Inferior parietal cortex (tissue), 1 donor: ENCODE results near the gene IL20RB.
"Not testable (repeated sequence)": the region's sequence is repeated elsewhere in the genome, so short reads cannot be mapped to it uniquely, and the experiment has no call there.

Experiments used
- DNase-seq: peaks from one replicate; pipeline ENCODE4 v3.0.0-alpha.2; 2016; ENCODE audit errors: extremely low spot score

The IL20RB gene

DNA sequence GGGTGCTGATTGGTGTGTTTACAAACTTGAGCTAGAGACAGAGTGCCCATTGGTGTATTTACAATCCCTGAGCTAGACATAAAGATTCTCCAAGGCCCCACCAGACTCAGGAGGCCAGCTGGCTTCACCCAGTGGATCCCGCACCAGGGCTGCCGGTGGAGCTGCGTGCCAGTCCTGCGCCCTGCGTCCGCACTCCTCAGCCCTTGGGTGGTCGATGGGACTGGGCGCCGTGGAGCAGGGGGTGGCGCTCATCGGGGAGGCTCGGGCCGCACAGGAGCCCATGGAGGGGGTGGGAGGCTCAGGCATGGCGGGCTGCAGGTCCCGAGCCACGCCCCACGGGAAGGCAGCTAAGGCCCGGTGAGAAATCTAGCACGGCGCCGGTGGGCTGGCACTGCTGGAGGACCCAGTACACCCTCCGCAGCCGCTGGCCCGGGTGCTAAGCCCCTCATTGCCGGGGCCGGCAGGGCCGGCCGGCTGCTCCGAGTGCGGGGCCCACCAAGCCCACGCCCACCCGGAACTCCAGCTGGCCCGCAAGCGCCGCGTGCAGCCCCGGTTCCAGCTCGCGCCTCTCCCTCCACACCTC, 29.7 kb downstream of the IL20RB start:
- not testable (repeated sequence) for DNase-seq

- no peak for DNase-seq
These were observed 30.9 kb downstream of the IL20RB start for GRCh38 chr3:136988651-136989050.

- DNase-seq, result no peak
These were observed 32.2 kb downstream of the IL20RB start for GRCh38 chr3:136989781-136990524.

DNA sequence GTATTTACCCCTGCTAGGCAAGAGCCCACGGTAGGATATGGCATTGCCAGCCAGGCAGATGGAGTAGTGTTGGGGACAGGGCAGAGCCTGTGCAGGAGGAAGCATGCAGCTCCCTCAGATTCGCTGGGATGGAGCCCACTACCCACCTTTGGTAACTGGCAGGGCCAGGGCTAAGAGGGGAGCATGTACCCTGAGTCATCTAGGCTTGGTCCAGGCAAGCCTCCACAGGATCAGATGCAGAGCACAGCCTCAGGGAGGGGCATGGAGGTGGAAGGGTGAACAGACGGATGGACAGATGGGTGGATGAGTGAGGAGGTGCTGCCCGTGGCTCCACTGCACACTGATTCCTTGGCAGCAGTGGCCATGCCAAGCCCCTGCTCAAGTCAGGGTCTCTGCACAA, 33.0 kb downstream of the IL20RB start:
- DNase-seq, result no peak

GRCh38 chr3:136992115-136992514, 34.3 kb downstream of the IL20RB start:
- DNase-seq, result no peak

- peak; percentile 77 for DNase-seq
These were observed 37.2 kb downstream of the IL20RB start for GRCh38 chr3:136994772-136995516.

GRCh38 chr3:136995652-136996051, 37.9 kb downstream of the IL20RB start:
- DNase-seq, result no peak

GRCh38 chr3:137000039-137000438, 42.3 kb downstream of the IL20RB start:
- no peak for DNase-seq

GRCh38 chr3:137007376-137007775, 49.6 kb downstream of the IL20RB start:
- DNase-seq, result not testable (repeated sequence)

GRCh38 chr3:137008131-137008530, 50.3 kb downstream of the IL20RB start:
- no peak for DNase-seq

GRCh38 chr3:137008976-137009375, 51.2 kb downstream of the IL20RB start:
- DNase-seq, result no peak

- no peak for DNase-seq
These were observed 52.4 kb downstream of the IL20RB start for GRCh38 chr3:137010137-137010536.

DNA sequence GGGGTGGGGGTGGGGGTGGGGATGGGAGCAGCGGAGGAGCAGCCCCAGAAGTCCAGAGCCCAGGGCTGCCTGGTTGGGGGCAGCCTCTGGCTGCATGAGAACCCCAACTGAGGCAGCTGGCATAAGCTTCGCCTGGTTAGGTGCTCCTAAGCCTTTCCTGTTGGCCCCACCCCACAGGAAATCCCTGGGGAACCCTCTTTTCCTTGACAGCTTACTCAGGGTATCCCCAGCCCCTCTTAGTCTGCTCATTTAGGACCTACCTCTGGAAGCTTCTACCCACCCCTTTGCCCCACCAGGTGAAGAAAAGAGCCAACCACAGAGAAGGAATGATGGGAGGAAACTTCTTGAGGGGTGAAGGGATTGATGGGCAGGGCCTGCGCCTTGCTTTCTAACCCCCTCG, 53.4 kb downstream of the IL20RB start:
- DNase-seq, result no peak

GRCh38 chr3:137012097-137012501, 54.3 kb downstream of the IL20RB start:
- DNase-seq, result no peak

DNA sequence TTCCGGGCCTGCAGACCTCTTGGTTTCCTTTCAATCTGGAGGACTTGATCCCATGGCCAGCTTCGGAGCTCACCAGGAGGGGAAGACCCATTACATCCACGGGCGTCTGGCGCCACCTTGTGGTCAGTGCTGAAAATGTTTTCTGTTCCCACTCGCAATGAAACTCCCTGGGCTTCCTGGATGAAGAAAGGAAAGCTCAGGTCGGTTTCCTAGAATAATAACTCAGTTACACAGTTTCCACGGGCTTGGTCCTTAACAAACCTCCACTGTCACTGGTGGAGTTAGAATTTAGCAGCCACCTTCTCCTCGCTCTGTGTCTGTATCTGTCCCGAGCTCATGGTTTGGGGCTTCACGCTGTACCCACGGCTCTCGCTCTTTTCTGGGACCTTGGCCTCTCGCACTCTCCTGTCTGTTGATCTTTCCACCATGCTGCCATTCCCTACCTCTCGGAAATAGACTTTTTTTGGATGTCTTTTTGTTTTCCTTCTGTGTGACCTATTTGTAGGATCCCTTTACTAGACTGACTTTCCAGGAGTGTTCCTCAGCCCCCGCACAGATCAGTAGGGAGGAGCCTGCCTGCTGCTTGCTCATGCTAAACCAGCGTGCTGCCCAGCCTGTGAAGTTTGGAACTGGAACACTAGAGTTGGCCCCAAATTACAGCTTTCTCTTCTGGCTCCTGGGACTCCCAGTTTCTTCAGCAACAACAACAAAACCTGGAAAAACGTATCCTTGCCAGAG, 56.3 kb downstream of the IL20RB start:
- peak; percentile 98 for DNase-seq

- not testable (repeated sequence) for DNase-seq
These were observed 59.5 kb downstream of the IL20RB start for GRCh38 chr3:137017316-137017715.

GRCh38 chr3:137020315-137020714, 62.5 kb downstream of the IL20RB start:
- DNase-seq, result no peak

DNA sequence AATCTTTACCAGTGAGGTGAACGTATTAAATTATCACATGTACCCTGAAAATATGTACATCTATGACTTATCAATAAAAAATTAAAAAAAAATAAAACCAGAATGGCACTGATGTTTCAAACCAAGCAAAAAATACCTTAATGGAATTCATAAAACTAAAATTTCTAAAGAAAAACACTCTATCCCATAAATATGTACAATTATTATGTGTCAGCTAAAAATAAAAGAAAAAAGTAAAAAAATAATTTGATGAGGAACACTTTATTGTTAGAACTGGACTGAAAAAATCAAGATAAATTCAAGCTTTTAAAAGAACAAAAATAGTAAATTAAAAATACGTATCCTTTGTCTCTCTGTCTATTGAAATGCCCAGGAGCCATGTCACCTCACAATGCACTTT, 63.1 kb downstream of the IL20RB start:
- no peak for DNase-seq

DNA sequence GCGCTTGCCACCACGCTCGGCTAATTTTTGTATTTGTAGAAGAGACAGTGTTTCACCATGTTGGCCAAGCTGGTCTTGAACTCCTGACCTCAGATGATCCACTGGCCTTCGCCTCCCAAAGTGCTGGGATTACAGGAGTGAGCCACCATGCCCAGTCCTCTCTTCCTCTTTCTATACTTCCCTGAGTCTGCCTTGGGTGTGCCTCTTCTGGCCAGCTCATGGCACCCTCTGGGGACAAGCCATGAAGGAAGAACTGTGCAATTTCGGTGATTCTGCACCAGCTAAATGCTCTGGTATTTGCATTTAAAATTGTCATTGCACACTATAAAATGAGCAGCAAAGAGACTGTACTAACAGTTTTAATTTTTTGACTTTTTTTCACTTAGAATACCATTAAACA, 66.6 kb downstream of the IL20RB start:
- no peak for DNase-seq

DNA sequence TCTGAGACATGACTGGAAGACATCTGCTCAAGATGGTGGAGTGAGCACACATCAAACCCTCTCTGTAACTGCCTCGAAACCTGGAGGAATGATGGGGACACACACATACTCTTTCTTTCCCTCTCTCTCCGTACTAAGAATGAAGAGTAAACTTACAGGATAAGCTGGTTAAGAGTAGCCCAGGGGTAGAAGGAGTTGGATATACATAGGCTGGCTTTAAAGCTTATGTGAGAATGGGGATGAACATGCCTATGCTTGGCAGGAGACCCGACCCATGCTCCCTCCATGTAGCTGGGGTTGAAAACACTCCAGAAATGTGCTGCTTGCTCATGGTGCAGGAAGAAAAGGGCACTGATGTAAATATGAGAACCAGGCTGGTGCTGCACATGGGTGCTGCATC, 68.9 kb downstream of the IL20RB start:
- DNase-seq, result no peak

GRCh38 chr3:137032465-137033120, 74.8 kb downstream of the IL20RB start:
- peak; percentile 93 for DNase-seq

DNA sequence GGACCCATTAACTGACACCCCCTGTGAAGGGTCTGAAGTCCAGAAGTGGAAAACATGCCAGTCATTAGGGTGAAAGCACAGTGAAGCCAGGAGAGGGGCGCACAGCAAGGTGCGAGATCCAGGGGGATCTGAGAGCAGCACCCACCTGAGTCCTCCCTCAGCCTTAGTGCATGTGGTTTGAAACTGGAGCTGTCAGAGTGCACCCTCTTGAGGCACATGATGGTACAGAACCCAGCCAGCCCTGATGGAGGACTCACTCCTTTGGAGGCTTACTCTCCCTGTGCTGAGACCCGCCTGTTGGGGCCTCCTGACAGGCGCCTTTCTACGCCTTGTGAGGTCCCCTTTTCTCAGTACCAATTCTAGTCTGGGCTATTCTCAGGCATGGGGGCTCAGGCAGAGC, 77.8 kb downstream of the IL20RB start:
- no peak for DNase-seq
